Activated T-cell treated with anti-CD3 and anti-CD28 coated beads for 4 hours (primary cell): ENCODE data around the gene NAALADL2.
"Not testable (repeated sequence)": the region's sequence is repeated elsewhere in the genome, so short reads cannot be mapped to it uniquely, and the experiment has no call there.

Experiments
- DNase-seq: peaks from one replicate; pipeline ENCODE4 v3.0.0-alpha.2; 2020

NAALADL2 gene

DNA sequence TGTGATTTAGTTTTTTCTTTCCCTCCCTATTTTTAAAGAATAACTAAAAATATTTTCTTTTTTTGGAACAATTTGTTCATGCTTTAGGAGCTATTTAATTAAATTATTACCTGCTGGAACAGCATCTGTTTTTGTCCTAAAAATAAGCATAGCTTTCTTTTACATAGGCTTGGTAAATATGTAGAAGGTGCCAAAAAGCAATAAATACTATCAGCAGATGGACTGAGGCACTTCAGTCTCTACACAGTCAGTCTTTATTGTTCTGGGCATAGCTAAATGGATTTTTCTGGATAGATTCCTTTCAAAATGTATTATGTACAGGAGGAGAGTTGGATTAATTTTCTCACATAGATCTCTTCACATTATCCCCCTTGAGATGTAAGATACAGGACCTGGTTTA lies 223.5 kb downstream of the NAALADL2 start:
- no peak for DNase-seq

DNA sequence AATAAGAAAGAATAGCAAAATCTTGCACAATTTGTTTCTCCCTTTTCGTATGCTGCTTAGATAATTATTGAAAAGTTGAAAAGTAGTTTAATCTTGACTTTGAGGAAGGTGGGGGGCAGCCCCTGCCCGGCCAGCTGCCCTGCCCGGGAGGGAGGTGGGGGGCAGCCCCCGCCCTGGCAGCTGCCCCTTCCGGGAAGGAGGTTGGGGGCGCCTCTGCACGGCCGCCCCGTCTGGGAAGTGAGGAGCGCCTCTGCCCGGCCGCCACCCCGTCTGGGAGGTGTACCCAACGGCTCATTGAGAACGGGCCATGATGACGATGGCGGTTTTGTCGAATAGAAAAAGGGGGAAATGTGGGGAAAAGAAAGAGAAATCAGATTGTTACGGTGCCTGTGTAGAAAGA lies 228.0 kb downstream of the NAALADL2 start:
- DNase-seq = not testable (repeated sequence)

DNA sequence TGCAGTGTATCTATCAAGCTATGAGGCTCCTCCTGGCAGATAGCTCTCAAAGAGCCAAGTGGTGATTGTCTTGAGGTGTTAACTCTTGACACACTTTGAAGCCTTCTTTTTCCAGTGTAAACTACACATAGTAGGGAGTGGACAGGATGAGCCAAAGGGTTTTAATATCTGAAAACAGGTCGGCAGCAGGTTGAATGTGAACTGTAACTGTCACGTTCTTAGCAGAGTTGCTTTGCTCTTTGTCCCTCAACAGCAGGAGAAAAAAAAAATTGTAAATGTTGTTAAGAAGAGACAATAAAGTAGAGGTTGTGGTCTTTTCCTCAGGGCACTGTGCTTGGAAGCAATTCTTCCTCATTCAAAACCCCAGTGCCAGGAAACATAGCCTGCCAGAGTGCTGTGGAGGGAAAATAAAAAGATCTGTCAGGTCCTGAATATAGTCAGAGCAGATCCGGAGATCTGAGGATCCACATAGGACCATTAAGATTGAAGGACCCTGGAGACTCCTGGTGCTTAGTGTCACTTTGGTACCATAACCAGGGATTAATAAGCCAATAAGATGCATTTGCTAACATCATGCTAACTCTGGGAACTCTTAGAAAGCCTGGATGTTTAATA lies 229.7 kb downstream of the NAALADL2 start:
- DNase-seq = no peak

DNA sequence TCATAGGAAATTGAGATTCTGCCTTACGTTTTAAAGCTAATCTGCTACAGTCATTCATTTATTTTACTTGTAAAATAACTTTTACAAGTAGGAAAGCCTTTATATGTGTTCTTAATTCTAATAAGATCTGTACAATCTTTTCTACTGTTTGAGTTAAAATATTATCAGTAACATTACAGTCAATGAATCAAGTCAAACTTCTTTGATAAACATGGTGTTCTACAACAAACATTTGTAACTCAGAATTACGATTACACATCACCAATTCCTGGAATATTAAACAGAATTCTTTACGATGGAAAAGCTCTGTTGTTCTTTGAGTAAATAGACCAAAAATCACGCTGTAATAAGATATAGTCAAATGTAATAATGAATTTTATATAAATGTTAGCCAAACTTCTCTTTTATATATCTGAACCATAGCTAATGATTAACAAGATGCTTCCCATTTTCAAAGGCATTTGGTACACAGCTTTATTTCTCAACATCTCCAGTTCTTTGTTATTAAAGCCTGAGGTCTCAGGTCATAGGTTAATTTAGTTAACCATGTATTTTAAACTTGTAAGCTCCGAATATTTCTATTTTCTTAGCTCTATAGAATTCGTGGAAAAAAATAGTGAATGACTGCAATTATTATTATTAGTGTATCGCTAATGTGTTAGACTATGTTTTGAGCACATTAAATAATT lies 232.4 kb downstream of the NAALADL2 start:
- no peak for DNase-seq

DNA sequence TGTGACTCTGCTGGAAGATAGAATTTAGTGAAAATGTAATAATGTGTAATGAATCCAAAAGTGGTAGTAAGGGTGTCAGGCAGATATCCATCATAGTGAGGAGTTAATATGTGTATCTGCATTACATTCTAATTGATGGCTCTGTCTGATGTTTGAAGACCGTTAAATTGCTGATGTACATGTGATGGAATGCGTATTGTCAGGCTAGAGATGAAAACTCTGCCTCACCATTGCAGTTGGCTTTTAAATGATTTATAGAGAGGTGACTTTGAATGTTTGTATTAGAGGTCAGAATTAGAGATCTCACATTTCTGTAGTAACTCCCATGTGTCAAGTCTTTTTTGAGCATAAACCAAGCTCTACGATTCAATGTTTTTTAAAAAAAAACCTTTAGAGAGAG lies 234.6 kb downstream of the NAALADL2 start:
- no peak for DNase-seq

DNA sequence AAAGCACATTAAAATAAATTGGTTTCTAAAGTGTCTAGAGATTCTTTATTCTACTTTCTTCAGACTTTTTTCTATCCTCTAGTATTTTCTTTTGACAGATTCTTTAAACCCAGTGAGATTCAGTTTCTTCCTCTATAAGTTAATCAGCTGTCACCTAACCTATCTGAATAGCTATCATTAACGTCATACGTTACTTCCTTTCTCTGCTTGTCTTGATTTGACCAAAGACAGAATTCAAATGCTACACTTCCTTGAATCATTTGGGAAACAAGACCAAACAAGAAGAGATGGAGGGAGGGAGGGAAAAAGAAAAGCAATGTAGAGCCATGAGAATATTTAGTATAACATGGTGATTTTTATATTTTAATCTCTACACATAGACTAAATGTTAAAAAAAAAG lies 235.2 kb downstream of the NAALADL2 start:
- DNase-seq = no peak

DNA sequence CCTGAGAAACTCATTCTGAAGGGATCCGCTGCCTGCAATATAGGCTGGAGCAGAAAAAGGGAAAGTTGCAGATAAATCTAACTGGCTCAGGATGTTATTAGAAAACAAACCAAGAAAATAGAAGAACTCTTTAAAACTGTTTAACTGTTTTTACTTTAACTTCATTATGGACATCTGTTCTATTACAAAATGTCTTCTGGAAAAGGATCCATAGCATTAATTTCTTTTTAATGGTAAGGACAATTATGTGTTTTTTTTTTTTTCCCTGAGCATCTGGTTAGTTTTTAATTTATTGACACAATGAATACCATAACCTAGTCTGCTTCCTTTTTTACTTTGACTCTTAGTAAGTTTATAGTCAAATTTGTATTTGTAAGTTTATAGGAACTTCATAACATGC lies 239.5 kb downstream of the NAALADL2 start:
- DNase-seq = no peak

DNA sequence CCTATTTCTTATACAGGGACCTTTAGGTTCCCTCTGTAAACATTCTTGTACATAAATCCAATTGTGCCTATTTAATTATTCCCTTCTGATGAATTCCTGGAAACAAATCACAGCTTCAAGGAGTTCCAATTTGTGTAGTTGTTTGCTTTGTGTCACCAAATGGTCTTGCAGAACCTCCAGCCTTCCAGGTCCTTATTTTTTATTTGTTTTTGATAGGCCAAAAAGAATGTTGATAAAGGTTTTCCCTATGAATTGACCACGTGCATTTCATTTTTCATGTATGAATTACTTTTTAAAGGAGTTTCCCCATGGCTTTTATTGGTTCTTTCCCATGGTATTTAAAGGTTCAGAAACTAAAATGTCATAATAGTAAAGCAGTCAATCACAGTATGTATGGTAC lies 243.0 kb downstream of the NAALADL2 start:
- DNase-seq = no peak

DNA sequence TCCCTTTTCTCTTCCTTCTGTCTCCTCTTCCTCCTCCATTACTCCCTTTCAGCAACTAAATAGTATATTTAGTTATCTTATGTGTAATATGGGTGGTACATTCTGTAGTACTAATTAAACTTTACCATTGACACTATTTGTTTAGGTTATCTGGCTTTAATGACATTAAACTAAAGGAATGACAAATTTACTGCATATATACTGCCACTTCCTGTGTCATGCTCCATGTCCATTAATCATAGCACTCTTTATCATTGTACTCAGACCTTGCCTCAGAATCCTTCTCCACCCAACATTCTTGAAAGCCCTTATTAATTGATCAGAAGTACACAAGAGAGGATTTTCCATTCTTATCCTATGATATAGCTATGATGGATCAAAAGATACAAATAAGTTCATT lies 244.2 kb downstream of the NAALADL2 start:
- no peak for DNase-seq

DNA sequence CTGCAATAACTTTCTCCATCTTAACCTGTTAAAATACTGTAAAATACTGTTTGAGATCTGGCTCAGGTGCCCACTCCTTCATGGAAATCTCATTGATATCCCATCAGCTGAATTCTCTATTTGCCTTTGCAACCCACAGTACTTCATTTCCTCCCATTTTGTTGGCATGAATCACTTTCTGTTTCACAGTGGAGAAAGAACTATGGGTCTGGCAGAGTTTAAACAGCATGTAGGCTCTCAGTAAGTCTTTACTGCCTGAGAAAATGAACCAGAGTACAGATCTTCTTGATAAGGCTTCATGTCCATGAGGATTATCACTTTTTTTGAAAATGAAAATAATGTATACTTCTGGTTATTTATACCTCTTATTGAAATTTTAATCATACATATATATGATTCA lies 245.9 kb downstream of the NAALADL2 start:
- no peak for DNase-seq

DNA sequence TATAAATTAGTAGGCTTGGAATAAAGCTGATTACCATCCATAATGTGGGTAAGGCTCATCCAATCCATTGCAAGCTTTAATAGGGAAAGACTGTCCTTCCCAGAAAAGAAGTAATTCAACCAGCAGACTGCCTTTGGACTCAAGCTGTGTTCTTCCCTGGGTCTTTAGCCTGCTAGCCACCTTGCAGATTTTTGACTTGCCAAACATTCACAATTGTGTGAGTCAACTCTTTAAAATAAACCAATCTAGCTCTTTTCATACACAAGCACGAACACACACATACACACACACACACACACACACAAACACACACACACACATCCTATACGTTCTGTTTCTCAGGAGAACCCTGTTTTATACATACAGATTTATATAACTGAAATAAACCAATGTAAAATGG lies 248.1 kb downstream of the NAALADL2 start:
- DNase-seq = no peak

DNA sequence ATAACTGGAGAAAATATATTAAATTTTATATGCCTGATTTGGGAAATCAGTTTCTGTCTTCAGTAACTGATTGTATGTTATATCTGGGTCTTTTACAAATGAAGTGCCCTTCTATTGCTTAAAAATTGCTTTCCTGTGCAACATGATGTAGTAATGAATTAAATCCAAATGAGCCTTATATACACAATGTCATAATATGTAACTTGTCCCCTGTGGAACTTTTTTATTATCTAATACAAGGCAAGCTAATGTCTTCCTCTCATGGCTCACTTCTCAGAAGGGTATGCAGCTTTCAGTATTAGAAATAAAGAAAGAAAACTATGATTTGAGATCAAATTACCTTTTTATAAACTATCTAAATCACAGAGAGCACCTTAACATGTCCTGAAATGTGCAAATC lies 248.9 kb downstream of the NAALADL2 start:
- no peak for DNase-seq

DNA sequence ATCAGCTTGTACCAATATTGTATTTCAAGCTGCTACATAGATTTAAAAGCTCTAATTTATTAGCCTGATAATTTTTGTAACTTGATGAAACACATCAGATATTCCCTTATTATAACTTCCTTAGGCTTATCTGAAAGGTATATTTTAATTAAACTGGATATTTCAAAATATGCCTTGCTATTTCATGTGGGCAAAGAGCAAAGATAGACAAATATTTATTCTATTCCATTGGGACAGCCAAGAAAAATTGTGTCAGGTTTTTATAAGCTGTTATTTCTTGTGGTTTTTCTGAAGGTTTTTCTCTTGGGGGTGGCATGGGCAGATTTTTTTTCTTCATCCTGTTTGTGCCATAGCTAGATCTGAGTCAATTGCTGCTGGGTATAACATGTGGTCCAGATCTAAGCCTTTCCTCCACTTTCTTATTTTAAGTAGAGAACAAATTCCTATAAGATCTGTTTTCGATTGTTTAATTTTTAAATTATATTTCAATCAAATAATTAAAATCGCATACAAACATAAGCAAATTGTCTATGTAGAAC lies 249.5 kb downstream of the NAALADL2 start:
- no peak for DNase-seq

DNA sequence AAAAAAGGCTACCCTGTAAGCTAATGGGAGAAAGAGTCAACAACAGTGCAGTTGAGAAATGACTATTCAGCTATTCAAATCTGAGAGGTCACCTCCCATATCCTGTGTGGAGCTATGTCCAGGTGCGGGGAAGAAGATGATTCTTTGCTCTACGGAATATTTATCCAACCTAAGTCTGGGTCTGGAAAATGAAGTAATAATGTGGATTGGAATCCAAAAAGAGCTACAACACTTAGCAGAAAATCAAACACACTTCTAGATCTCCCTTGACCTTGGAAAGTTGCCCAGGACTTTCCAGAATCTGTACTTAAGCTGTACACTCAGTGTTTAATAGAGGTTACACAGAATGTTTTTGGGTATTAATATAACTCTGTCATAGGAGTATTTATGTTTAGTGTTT lies 251.9 kb downstream of the NAALADL2 start:
- no peak for DNase-seq

DNA sequence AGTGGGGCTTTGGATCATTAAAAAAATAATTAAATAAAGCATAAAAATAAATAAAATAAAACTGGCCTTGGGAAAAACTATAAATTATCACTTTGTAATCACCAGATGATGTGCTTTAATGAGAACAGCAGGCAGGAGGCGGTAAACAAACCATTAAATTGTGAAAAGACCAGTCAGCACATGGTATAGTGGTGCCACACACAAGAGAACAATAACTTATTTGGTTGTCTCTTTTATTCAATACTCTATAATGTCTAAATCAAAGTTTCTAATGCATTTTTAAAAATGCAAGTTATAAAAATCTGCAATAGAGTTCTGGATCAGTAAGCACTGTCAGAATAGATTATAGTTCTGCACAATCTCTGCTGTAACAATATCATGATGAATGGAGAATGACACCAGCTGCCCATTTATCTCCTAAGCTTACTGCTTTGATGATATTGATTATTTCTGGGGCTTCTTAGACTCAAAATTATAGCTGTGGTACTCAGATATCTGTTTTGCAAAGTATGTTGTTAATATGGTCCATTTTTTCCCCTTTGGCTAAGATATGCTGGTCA lies 259.3 kb downstream of the NAALADL2 start:
- DNase-seq = no peak

DNA sequence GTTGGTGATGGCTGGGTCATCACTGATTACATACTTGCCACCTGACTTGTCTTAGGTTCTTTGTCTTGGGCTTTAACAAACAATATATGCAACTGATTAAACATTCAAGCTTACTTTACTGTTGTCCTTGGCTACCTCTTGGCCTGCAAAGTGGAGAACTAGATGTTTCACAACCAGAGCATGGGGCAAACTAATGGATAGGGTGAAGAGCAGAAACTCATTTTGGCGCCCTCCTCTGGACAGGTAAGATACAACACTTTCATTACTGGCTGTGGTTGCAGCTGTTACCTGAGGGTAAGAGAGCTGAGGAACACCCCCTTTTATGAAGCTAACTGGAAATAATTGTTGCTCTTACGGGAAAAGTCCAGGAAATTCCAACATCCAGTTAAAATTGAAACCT lies 262.1 kb downstream of the NAALADL2 start:
- DNase-seq = no peak

DNA sequence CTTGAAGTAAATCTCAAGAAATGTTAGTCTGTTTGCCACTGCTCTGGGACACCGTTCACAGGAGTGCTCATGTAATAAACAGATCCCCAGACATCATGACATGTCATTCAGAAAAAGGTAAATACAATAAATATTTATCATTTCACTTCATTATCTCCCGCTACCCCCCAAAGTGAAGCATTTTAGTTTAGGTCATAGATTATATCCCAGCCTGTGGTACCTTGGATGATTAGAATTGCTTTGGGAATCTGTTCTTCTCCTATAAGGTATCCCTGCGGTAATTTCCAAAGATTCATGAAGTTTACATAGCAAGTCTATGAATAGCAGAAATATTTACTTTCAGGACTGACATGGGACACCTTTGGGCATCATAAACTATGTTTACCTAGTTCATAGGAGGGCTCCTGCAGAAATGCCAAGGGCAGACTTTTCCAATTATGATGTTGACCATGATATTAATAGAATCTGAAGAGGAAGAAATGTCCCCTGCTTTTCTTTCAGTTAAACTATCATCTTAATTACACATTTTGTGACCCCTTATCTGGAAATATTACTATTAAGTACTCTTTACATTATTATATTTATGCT lies 268.0 kb downstream of the NAALADL2 start:
- DNase-seq = no peak

DNA sequence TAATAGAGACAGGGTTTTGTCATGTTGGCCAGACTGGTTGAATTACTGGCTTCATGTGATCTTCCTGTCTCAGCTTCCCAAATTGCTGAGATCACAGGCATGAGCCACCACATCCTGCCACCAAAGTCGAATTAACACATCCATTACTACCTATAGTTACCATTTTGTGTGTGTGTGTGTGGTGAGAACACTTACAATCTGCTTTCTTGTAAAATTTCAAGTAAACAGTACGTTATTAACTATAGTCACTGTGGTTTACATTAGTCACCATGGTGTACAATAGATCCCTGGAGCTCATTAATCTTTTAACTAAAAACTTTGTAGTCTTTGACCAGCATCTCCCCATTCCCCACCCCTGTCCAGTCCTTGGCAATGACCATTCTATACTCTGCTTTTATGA lies 270.0 kb downstream of the NAALADL2 start:
- no peak for DNase-seq

DNA sequence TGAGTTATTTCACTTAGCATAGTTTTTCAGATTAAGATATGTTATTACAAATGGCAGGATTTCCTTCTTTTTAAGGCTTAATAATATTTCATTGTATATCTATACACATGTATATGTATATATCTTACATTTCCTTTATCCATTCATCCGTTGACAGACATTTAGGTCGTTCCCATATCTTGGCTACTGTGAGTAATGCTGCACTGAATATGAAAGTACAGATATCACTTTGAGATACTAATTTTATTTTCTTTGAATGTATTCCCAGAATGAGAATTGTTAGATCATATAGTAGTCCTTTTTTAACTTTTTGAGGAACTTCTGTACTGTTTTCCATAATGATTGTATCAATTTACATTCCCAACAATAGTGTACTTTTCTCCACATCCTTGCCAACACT lies 270.4 kb downstream of the NAALADL2 start:
- no peak for DNase-seq

DNA sequence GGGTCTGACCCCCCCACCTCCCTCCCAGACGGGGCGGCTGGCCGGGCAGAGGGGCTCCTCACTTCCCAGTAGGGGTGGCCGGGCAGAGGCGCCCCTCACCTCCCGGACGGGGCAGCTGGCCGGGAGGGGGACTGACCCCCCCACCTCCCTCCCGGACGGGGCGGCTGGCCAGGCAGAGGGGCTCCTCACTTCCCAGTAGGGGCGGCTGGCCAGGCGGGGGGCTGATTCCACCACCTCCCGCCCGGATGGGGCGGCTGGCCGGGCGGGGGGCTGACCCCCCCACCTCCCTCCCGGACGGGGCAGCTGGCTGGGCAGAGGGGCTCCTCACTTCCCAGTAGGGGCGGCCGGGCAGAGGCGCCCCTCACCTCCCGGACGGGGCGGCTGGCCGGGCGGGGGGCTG lies 272.7 kb downstream of the NAALADL2 start:
- DNase-seq = not testable (repeated sequence)

DNA sequence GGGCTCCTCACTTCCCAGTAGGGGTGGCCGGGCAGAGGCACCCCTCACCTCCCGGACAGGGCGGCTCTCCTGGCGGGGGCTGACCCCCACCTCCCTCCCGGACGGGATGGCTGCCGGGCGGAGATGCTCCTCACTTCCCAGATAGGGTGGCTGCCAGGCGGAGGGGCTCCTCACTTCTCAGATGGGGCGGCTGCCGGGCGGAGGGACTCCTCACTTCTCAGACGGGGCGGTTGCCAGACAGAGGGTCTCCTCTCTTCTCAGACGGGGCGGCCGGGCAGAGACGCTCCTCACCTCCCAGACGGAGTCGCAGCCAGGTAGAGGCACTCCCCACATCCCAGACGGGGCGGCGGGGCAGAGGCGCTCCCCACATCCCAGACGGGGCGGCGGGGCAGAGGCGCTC lies 273.6 kb downstream of the NAALADL2 start:
- DNase-seq = not testable (repeated sequence)

DNA sequence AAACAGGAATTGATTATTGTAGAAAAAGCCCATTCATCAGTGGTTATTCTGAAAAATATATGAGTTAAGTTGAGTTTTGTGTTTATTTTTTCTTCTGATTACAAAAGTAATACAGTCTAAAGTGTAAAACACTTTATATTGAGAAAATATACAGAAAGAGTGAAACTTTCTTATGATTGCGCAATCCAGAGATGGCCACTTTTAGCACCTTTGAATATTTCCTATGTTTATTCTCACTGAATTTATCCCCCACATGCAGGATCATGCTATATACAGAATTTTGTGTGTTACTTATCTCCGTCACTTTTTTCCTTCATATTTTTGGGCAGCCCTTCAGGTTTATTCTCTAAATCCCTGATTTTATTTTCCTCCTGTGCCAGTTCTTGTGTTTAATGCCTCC lies 285.2 kb downstream of the NAALADL2 start:
- DNase-seq = no peak

DNA sequence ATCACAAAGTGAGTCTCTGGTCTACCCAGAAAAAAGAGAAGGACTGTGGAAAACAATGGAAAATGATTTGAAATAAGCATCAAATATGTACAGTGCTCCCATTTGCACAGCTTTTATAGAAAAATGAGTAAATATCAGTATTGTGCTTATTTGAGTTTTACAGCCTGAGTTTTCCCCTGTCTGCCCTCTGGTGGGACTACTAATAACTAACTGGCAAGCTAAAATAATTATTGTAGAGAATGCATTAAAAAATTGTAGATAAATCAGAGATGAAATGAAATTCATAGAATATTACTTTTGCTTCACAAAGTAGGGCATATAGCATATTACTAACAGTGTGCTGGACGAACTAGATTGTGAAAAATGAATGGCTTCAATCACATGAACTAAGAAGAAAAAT lies 287.1 kb downstream of the NAALADL2 start:
- no peak for DNase-seq

DNA sequence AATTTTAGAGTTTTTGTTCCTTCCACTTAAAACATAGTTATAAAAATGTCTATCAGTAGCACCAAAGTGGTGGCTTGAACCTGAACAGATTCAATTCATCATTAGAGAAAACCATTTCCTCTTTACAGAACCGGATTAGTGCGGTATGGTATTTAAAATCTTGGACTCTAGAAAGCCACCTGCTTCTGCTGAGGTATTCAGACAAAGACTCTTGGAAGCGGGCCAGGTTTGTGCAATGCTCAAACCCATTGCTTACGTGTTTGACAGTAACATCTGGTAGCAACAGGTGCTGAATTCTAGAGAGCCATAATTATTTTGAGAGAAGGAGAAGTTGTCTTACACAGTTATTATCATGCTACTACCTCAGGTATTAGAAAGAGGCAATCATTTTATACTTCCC lies 290.5 kb downstream of the NAALADL2 start:
- DNase-seq = no peak
